OCI-LY7 (cell line): ENCODE measurements around the gene PDZD2. TPM values are rescaled to one million over a fixed set of nuclear protein-coding genes. Genes with fewer than 3 reads are reported as not detected.

ENCODE experiments used
- BruUV-seq: library from RNA; stranded (reverse); fragments of 400-500 nt; replicated peaks from 2 replicates; lab custom pipeline; 2021; lab: Mats Ljungman, UMichigan
- CTCF ChIA-PET: fragments of 300-600 bp; sonication (Branson Sonifier 250); formaldehyde crosslinking; loops from one replicate; lab custom pipeline; 2022; ENCODE audit warnings: antibody characterized with exemption; ENCODE audit not compliant: unreplicated experiment; lab: Charles Lee
- POLR2A ChIA-PET: fragments of 300-600 bp; sonication (Branson Sonifier 250); formaldehyde crosslinking; loops from one replicate; lab custom pipeline; 2022; ENCODE audit warnings: antibody characterized with exemption; lab: Charles Lee
- DNase-seq: peaks from one replicate; pipeline ENCODE4 v3.0.0-alpha.2; 2015; ENCODE audit warnings: low spot score
- H2AFZ ChIP-seq: fragments of 200-600 bp; sonication (generic), shearing (Covaris generic); 2 replicates; pipeline ENCODE4 v1.6.1; 2014; ENCODE audit warnings: mild to moderate bottlenecking, antibody characterized with exemption, low read length, moderate library complexity
- H3K27ac ChIP-seq: fragments of 200-600 bp; sonication (generic); 2 replicates; pipeline ENCODE4 v1.5.1; 2014; ENCODE audit warnings: mixed run types, low read depth, mild to moderate bottlenecking, moderate library complexity, low read length, inconsistent platforms; ENCODE audit not compliant: poor library complexity, severe bottlenecking
- H3K36me3 ChIP-seq: fragments of 200-600 bp; sonication (generic); 2 replicates; pipeline ENCODE4 v1.6.1; 2014; ENCODE audit warnings: mild to moderate bottlenecking, antibody characterized with exemption, low read length, moderate library complexity, mixed read lengths; ENCODE audit not compliant: insufficient read depth
- H3K4me1 ChIP-seq: fragments of 200-600 bp; sonication (generic); 2 replicates; pipeline ENCODE4 v1.5.1; 2014; ENCODE audit warnings: mild to moderate bottlenecking, low read length; ENCODE audit not compliant: insufficient read depth, poor library complexity, severe bottlenecking
- H3K4me2 ChIP-seq: fragments of 200-600 bp; sonication (generic); 2 replicates; pipeline ENCODE4 v1.6.1; 2014; ENCODE audit warnings: mild to moderate bottlenecking, low read length
- H3K4me3 ChIP-seq: fragments of 200-600 bp; sonication (generic); 2 replicates; pipeline ENCODE4 v1.5.1; 2014; ENCODE audit warnings: mild to moderate bottlenecking, low read depth, low read length; ENCODE audit not compliant: poor library complexity, severe bottlenecking
- H3K79me2 ChIP-seq: fragments of 200-600 bp; sonication (generic); 2 replicates; pipeline ENCODE4 v1.6.1; 2016; ENCODE audit warnings: low read depth, mild to moderate bottlenecking, low read length, moderate library complexity, mixed read lengths; ENCODE audit not compliant: insufficient read depth
- H3K9me2 ChIP-seq: fragments of 200-600 bp; sonication (generic); 2 replicates; pipeline ENCODE4 v1.6.1; 2016; ENCODE audit warnings: mild to moderate bottlenecking, low read length, mixed read lengths; ENCODE audit not compliant: insufficient read depth
- H3K9me3 ChIP-seq: fragments of 200-600 bp; sonication (generic); 2 replicates; pipeline ENCODE4 v1.6.1; 2014; ENCODE audit warnings: mild to moderate bottlenecking, mixed run types, low read length, mixed read lengths
- H4K20me1 ChIP-seq: fragments of 200-600 bp; sonication (generic); 2 replicates; pipeline ENCODE4 v1.6.1; 2014; ENCODE audit warnings: mild to moderate bottlenecking, antibody characterized with exemption, low read length, moderate library complexity, mixed read lengths; ENCODE audit not compliant: insufficient read depth
- EZH2phosphoT487 ChIP-seq: fragments of 200-600 bp; sonication (generic); IDR thresholded peaks from 2 replicates; pipeline ENCODE4 v1.6.1; 2018; ENCODE audit warnings: low read depth, borderline replicate concordance, mild to moderate bottlenecking, mixed run types, antibody characterized with exemption, low read length, moderate library complexity, mixed read lengths
- intact Hi-C: fragments of 100-400 bp; cut with micrococcal nuclease; formaldehyde crosslinking; loops from one replicate; pipeline ENCODE4 v1.10.0; 2022; ENCODE audit not compliant: unreplicated experiment
- total RNA-seq, 2 experiments: library from RNA; depleted of rRNA in 1 of 2; stranded (reverse); fragments of >200 nt in 1 of 2; shearing (Covaris generic) in 1 of 2; gene quantifications; 2 replicates each; pipeline ENCODE4 v1.2.3, GENCODE V29; 2014 to 2022
- TF ChIP-seq, protein P1 (sequence below): fragments of 200-600 bp; sonication (generic); conservative IDR thresholded peaks from 2 replicates; pipeline ENCODE4 v1.5.1; 2014; ENCODE audit warnings: mild to moderate bottlenecking, antibody characterized with exemption, low read length, moderate library complexity, mixed read lengths

The PDZD2 gene
- total RNA-seq, 2 experiments from 2014 or later, result 8.6 to 10.6 TPM

DNA sequence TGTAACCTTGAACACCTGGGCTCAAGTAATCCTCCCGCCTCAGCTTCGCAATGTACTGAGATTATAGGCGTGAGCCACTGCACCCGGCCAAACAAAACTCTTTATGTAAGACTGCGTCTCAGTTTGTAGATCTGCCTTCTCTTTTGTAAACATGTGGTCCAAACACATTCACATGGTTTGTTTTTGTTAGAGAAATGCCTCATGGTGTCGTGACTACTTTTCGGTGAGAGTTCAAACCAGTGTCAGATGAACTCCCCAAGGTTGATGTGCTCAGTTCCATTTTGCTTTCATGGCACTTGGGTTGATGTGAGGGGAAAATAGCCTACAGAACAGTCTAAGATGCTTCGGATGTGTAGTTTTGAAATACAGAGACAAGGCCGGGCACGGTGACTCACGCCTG is 303.6 kb downstream of the PDZD2 start:
- TF ChIP-seq, protein P1, sequence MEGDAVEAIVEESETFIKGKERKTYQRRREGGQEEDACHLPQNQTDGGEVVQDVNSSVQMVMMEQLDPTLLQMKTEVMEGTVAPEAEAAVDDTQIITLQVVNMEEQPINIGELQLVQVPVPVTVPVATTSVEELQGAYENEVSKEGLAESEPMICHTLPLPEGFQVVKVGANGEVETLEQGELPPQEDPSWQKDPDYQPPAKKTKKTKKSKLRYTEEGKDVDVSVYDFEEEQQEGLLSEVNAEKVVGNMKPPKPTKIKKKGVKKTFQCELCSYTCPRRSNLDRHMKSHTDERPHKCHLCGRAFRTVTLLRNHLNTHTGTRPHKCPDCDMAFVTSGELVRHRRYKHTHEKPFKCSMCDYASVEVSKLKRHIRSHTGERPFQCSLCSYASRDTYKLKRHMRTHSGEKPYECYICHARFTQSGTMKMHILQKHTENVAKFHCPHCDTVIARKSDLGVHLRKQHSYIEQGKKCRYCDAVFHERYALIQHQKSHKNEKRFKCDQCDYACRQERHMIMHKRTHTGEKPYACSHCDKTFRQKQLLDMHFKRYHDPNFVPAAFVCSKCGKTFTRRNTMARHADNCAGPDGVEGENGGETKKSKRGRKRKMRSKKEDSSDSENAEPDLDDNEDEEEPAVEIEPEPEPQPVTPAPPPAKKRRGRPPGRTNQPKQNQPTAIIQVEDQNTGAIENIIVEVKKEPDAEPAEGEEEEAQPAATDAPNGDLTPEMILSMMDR, result no peak
- TF ChIP-seq EZH2phosphoT487, result no peak
- no peaks in the 10 kb centered on the region for H3K9me3 ChIP-seq
- H3K9me2 ChIP-seq, result no peaks in the 10 kb centered on the region
- ChIA-PET POLR2A (no interaction called here), CTCF (no interaction called here)
- no TSS peak for BruUV-seq
- no peaks in the 10 kb centered on the region for H3K36me3 ChIP-seq
- no peaks in the 10 kb centered on the region for H4K20me1 ChIP-seq
- no peak overlapping the region for H3K27ac ChIP-seq
- no peak overlapping the region for H3K4me3 ChIP-seq
- H3K79me2 ChIP-seq, result no peaks in the 10 kb centered on the region
- DNase-seq, result no peak
- H3K4me1 ChIP-seq, result no peaks in the 10 kb centered on the region
- intact Hi-C loops, result loop anchor here (5.0 kb wide), 1 partner anchor 35 kb away; no protein-coding TSS in a partner anchor
- no peak overlapping the region for H2AFZ ChIP-seq
- no peak overlapping the region for H3K4me2 ChIP-seq

DNA sequence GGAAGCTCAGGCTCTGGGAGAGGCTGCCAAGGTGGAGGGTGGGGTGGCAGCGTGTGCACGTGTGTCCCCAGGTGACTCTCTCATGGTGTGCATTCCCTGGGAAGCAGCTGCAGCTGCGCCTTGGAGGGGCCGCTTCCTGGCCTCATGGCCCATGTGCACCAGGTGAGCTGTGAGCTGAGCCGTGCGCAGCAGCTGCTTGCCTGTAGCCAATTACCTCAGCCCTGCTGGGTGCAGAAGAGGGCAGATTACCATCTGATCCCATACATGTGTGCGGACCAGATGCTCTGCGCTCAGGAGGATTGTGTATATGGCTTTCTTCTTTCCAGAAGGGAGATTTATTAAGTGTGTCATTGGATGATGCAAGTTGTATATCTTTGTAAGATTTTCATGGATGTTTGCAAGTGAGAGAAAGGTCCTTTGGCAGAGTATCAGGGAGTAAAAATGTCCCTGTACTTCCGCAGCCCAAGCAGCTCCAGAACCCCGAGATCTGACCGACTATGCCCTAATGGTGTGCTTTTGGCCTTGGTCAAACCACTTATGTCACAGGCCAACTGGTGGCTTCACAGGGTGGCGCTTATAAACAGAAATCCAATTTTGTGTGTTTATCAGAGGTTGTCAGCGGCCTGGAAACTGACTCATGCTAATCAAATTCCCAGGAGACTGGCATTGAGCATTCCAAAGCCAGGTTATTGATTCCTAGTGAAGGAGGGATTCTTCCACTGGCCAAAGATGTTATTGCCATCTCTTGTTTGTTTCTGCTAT is 305.9 kb downstream of the PDZD2 start:
- no peak for DNase-seq
- no TSS peak for BruUV-seq
- Histone ChIP-seq H3K79me2 (no peaks in the 10 kb centered on the region), H3K36me3 (no peaks in the 10 kb centered on the region), H3K4me3 (no peak overlapping the region), H3K9me3 (no peaks in the 10 kb centered on the region), H3K9me2 (no peaks in the 10 kb centered on the region), H3K27ac (no peak overlapping the region), H3K4me1 (no peaks in the 10 kb centered on the region), H2AFZ (no peak overlapping the region), H3K4me2 (no peak overlapping the region), H4K20me1 (no peaks in the 10 kb centered on the region)
- no peak for TF ChIP-seq EZH2phosphoT487
- TF ChIP-seq, protein P1, result no peak
- ChIA-PET POLR2A (interaction anchor here (0.9 to 1.2 kb wide), 2 partner anchors 9 to 13 kb away, joined by 4 to 6 read pairs; no protein-coding TSS in a partner anchor), CTCF (interaction anchor here (0.6 kb wide), 1 partner anchor 141 kb away, joined by 3 read pairs; no protein-coding TSS in a partner anchor)
- intact Hi-C loops, result loop anchor here (5.0 kb wide), 1 partner anchor 38 kb away; no protein-coding TSS in a partner anchor

DNA sequence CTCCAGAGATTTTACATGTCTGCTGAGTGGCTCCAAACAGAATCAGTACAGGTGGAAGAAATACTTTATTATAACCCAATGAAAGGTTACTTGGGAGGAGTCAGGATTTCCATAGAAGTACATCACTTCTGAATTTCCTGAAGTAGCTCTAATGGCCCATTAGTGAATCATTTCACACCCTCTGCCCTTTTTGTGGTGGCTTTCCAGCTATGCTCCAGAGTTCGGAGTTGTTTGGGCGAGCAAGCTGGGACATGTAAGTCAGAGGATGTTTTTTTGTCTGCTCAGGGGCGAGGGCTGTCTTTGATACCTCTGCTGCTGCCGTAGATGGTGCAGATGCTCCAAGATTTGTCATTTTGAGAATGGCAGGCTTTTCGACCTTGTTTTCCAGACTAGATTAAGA is 309.1 kb downstream of the PDZD2 start:
- no peaks in the 10 kb centered on the region for H3K9me2 ChIP-seq
- TF ChIP-seq, protein P1, result no peak
- TF ChIP-seq EZH2phosphoT487, result no peak
- no TSS peak for BruUV-seq

More for the DNA sequence above, 309.1 kb downstream of the PDZD2 start:
- H4K20me1 ChIP-seq, result no peaks in the 10 kb centered on the region
- no peak overlapping the region for H3K4me2 ChIP-seq
- H3K9me3 ChIP-seq, result no peaks in the 10 kb centered on the region
- H3K27ac ChIP-seq, result no peak overlapping the region
- ChIA-PET POLR2A (no interaction called here), CTCF (no interaction called here)
- H3K4me1 ChIP-seq, result no peaks in the 10 kb centered on the region
- no peak for DNase-seq
- H3K79me2 ChIP-seq, result no peaks in the 10 kb centered on the region
- no peak overlapping the region for H3K4me3 ChIP-seq
- no peaks in the 10 kb centered on the region for H3K36me3 ChIP-seq
- no peak overlapping the region for H2AFZ ChIP-seq
- intact Hi-C loops, result no loop called here
